Liver (tissue), 9 donors: ENCODE results near the gene CD36. TPM values are rescaled to one million over a fixed set of nuclear protein-coding genes. Genes with fewer than 3 reads are reported as not detected.

Source experiments
- DNase-seq: peaks from one replicate; pipeline ENCODE4 v3.0.0-alpha.2; 2017; ENCODE audit warnings: low spot score
- H3K27ac ChIP-seq, 2 donors: one replicate each; pipeline ENCODE4 v1.7.0; 2013; ENCODE audit warnings: inconsistent platforms in 2 of 2, low read length in 2 of 2, control low read depth in 1 of 2, low read depth in 1 of 2, mild to moderate bottlenecking in 1 of 2
- H3K27me3 ChIP-seq, 4 donors: one replicate each; pipeline versions ENCODE4 v1.6.1 to v1.7.0; 2013; ENCODE audit warnings: low read length in 3 of 4, inconsistent platforms in 1 of 4, mild to moderate bottlenecking in 1 of 4, moderate library complexity in 1 of 4; ENCODE audit not compliant: control insufficient read depth in 4 of 4, insufficient read depth in 4 of 4
- H3K36me3 ChIP-seq, 4 donors: one replicate each; pipeline versions ENCODE4 v1.6.1 to v1.7.0; 2013; ENCODE audit warnings: low read length in 3 of 4, mild to moderate bottlenecking in 3 of 4, low read depth in 1 of 4, moderate library complexity in 1 of 4; ENCODE audit not compliant: control insufficient read depth in 4 of 4, insufficient read depth in 3 of 4
- H3K4me1 ChIP-seq, 4 donors: one replicate each; pipeline versions ENCODE4 v1.6.1 to v1.7.0; 2013; ENCODE audit warnings: low read length in 3 of 4, mild to moderate bottlenecking in 3 of 4, moderate library complexity in 1 of 4; ENCODE audit not compliant: control insufficient read depth in 4 of 4, insufficient read depth in 4 of 4
- H3K4me3 ChIP-seq, 3 donors: one replicate each; pipeline versions ENCODE4 v1.6.1 to v1.7.0; 2013; ENCODE audit warnings: low read length in 3 of 3, control low read depth in 1 of 3, low read depth in 1 of 3, mild to moderate bottlenecking in 1 of 3
- H3K9ac ChIP-seq, 2 donors: one replicate each; pipeline ENCODE4 v1.7.0; 2013; ENCODE audit warnings: low read length in 2 of 2, mild to moderate bottlenecking in 2 of 2, moderate library complexity in 2 of 2, control low read depth in 1 of 2, low read depth in 1 of 2
- H3K9me3 ChIP-seq, 4 donors: one replicate each; pipeline versions ENCODE4 v1.6.1 to v1.7.0; 2013; ENCODE audit warnings: low read length in 3 of 4; ENCODE audit not compliant: control insufficient read depth in 4 of 4
- ATF3 ChIP-seq: IDR thresholded peaks from 2 replicates; pipeline ENCODE4 v1.6.1; 2016; ENCODE audit warnings: antibody characterized with exemption
- EGR1 ChIP-seq, 2 donors: IDR thresholded peaks; 2 replicates each; pipeline ENCODE4 v1.6.1; 2016 to 2018; ENCODE audit warnings: antibody characterized with exemption in 2 of 2, low read depth in 2 of 2
- FOXA1 ChIP-seq: IDR thresholded peaks from 2 replicates; pipeline ENCODE4 v1.6.1; 2016; ENCODE audit warnings: antibody characterized with exemption
- FOXA2 ChIP-seq: IDR thresholded peaks from 2 replicates; pipeline ENCODE4 v1.6.1; 2016; ENCODE audit warnings: antibody characterized with exemption
- GABPA ChIP-seq, 2 donors: IDR thresholded peaks in 1 of 2; conservative IDR thresholded peaks in 1 of 2; 2 replicates each; pipeline ENCODE4 v1.6.1; 2016; ENCODE audit warnings: antibody characterized with exemption in 2 of 2, mild to moderate bottlenecking in 1 of 2, moderate library complexity in 1 of 2
- HNF4A ChIP-seq, 2 donors: conservative IDR thresholded peaks; 2 replicates each; pipeline ENCODE4 v1.6.1; 2016; ENCODE audit warnings: antibody characterized with exemption in 2 of 2, mild to moderate bottlenecking in 2 of 2
- HNF4G ChIP-seq: IDR thresholded peaks from 2 replicates; pipeline ENCODE4 v1.6.1; 2016; ENCODE audit warnings: antibody characterized with exemption
- MAX ChIP-seq: IDR thresholded peaks from 2 replicates; pipeline ENCODE4 v1.6.1; 2016; ENCODE audit warnings: antibody characterized with exemption
- RAD21 ChIP-seq, 2 donors: IDR thresholded peaks; 2 replicates each; pipeline ENCODE4 v1.6.1; 2016; ENCODE audit warnings: antibody characterized with exemption in 2 of 2, mild to moderate bottlenecking in 2 of 2
- RXRA ChIP-seq, 2 donors: IDR thresholded peaks; 2 replicates each; pipeline ENCODE4 v1.6.1; 2017 to 2018; ENCODE audit warnings: antibody characterized with exemption in 2 of 2, mild to moderate bottlenecking in 1 of 2
- SP1 ChIP-seq: IDR thresholded peaks from 2 replicates; pipeline ENCODE4 v1.6.1; 2018; ENCODE audit warnings: antibody characterized with exemption, mild to moderate bottlenecking
- TAF1 ChIP-seq: conservative IDR thresholded peaks from 2 replicates; pipeline ENCODE4 v1.6.1; 2016; ENCODE audit warnings: antibody characterized with exemption, mild to moderate bottlenecking
- YY1 ChIP-seq: IDR thresholded peaks from 2 replicates; pipeline ENCODE4 v1.6.1; 2016; ENCODE audit warnings: antibody characterized with exemption, mild to moderate bottlenecking
- ZBTB33 ChIP-seq: IDR thresholded peaks from 2 replicates; pipeline ENCODE4 v1.6.1; 2016; ENCODE audit warnings: antibody characterized with exemption
- WGBS: extraction: QIAGEN DNeasy Blood & Tissue Kit; methylation state at CpG from one replicate; pipeline ENCODE4 v1.1.7; 2013; 5-methylcytosine and 5-hydroxymethylcytosine counted together
- polyA plus RNA-seq, 2 donors: library from polyadenylated mRNA; stranded (reverse) in 1 of 2; unstranded in 1 of 2; fragments of 200-250 nt in 1 of 2; fragments of >200 nt in 1 of 2; fragmentation: Nextera tagmentation in 1 of 2; extraction: Ambion mirVana in 1 of 2; gene quantifications; one replicate each; pipeline versions ENCODE4 v1.2.1 to v1.2.3, GENCODE V29; 2013 to 2015
- total RNA-seq, 2 donors: library from RNA; depleted of rRNA; stranded (reverse); fragments of >200 nt; gene quantifications; one replicate each; pipeline ENCODE4 v1.2.3, GENCODE V29; 2014
- TF ChIP-seq, protein P1 (sequence below): IDR thresholded peaks from 2 replicates; pipeline ENCODE4 v1.6.1; 2016; ENCODE audit warnings: antibody characterized with exemption, mild to moderate bottlenecking
- donor health status: healthy.
- donor health status: healthy.
- donor health status: healthy.
- donor health status: healthy.
- donor health status: healthy.

The CD36 gene
- total and polyA plus RNA-seq, 4 donors, result 21.6 to 597 (median 54.5) TPM

DNA sequence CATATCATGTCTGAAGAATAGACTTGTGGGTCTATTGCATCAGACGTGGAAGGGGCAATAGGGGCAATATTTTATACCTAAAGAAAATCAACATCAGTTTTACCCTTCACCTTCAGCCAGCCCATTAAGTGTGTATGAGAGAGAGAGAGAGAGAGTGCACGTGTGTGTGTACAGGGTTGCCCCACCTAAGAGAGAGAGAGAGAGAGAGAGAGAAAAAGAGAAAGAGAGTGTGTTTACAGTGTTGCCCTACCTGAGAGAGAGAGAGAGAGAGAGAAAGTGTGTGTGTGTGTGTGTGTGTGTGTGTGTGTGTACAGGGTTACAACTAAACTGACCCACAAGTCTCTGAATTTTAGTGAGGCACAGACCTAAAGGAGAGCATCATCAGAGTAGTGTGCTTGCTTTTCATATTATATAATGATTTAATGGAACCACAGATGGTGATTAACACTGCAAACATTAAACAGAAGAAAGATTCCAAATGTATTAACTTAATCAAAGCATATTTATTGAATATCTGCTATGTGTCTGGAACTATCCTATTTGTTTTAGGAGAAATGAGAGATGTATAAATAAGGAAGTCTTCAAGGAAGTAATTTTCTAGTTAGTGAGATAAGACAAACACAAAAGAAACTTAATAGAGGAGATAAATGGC is 66.8 kb downstream of the CD36 start:
- H3K27me3 ChIP-seq, result peaks cover 0 to 9% (median 0%) of the 10 kb centered on the region in 4 donors
- H3K36me3 ChIP-seq, result no peaks in the 10 kb centered on the region
- WGBS, result 38% methylated on average over 2 of the region's 2 CpGs
- TF ChIP-seq HNF4G (no peak), RXRA (IDR thresholded peaks at IDR 0.05) (no peak), SP1 (no peak)
- DNase-seq, result no peak
- no peak overlapping the region for H3K4me3 ChIP-seq
- no peak overlapping the region for H3K9ac ChIP-seq
- H3K27ac ChIP-seq, result no peak overlapping the region
- no peaks in the 10 kb centered on the region for H3K4me1 ChIP-seq
- H3K9me3 ChIP-seq, result no peaks in the 10 kb centered on the region

DNA sequence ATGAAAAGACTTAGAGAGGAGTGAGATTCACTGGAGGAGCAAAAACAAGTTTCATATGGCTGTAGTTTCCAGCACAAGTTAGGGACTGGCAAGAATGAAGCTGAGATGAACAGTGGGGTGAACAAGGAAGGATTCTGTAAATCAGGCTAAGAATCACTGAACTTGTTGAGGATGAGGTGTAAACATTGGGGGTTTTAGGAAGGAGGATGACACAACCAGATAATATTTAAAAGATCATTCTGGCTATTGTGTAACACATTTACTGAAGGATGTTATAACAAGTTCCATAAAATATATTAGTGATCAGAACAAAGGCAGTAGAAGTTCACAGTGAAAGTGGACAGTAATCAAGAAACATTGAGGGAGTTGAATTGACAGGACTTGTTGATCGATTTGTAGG is 68.9 kb downstream of the CD36 start:
- no peak for DNase-seq
- Histone ChIP-seq H3K27me3 (peaks cover 0 to 9% (median 0%) of the 10 kb centered on the region in 4 donors), H3K36me3 (no peaks in the 10 kb centered on the region), H3K9ac (no peak overlapping the region), H3K27ac (no peak overlapping the region), H3K4me1 (no peaks in the 10 kb centered on the region), H3K9me3 (no peaks in the 10 kb centered on the region), H3K4me3 (no peak overlapping the region)
- TF ChIP-seq ZBTB33 (no peak), MAX (no peak), YY1 (no peak), HNF4G (no peak)
- 78% methylated on average over 1 of the region's 1 CpG for WGBS

GRCh38 chr7:80708123-80708522 is 69.7 kb downstream of the CD36 start:
- Histone ChIP-seq H3K9me3 (no peaks in the 10 kb centered on the region), H3K4me3 (no peak overlapping the region), H3K9ac (no peak overlapping the region), H3K4me1 (no peaks in the 10 kb centered on the region), H3K36me3 (no peaks in the 10 kb centered on the region), H3K27me3 (peaks cover 0 to 7% (median 0%) of the 10 kb centered on the region in 4 donors), H3K27ac (no peak overlapping the region)
- DNase-seq, result no peak
- no peak for TF ChIP-seq ZBTB33
- no peak for TF ChIP-seq EGR1 (IDR thresholded peaks at IDR 0.05; ENCODE audit: low read depth in 2 of 2)
- TF ChIP-seq TAF1, result no peak
- no peak for TF ChIP-seq RAD21 (IDR thresholded peaks at IDR 0.05)
- TF ChIP-seq, protein P1, sequence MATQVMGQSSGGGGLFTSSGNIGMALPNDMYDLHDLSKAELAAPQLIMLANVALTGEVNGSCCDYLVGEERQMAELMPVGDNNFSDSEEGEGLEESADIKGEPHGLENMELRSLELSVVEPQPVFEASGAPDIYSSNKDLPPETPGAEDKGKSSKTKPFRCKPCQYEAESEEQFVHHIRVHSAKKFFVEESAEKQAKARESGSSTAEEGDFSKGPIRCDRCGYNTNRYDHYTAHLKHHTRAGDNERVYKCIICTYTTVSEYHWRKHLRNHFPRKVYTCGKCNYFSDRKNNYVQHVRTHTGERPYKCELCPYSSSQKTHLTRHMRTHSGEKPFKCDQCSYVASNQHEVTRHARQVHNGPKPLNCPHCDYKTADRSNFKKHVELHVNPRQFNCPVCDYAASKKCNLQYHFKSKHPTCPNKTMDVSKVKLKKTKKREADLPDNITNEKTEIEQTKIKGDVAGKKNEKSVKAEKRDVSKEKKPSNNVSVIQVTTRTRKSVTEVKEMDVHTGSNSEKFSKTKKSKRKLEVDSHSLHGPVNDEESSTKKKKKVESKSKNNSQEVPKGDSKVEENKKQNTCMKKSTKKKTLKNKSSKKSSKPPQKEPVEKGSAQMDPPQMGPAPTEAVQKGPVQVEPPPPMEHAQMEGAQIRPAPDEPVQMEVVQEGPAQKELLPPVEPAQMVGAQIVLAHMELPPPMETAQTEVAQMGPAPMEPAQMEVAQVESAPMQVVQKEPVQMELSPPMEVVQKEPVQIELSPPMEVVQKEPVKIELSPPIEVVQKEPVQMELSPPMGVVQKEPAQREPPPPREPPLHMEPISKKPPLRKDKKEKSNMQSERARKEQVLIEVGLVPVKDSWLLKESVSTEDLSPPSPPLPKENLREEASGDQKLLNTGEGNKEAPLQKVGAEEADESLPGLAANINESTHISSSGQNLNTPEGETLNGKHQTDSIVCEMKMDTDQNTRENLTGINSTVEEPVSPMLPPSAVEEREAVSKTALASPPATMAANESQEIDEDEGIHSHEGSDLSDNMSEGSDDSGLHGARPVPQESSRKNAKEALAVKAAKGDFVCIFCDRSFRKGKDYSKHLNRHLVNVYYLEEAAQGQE, result no peak
- TF ChIP-seq GABPA (IDR thresholded peaks at IDR 0.05 in 1 of 2, conservative IDR thresholded peaks at IDR 0.05 in 1 of 2), result no peak
- TF ChIP-seq HNF4A (conservative IDR thresholded peaks at IDR 0.05), result no peak
- TF ChIP-seq ATF3, result no peak
- TF ChIP-seq FOXA1, result no peak
- TF ChIP-seq YY1, result no peak
- TF ChIP-seq RXRA (IDR thresholded peaks at IDR 0.05), result no peak
- no peak for TF ChIP-seq FOXA2
- TF ChIP-seq SP1, result no peak
- no peak for TF ChIP-seq HNF4G
- no peak for TF ChIP-seq MAX
- 48% methylated on average over 2 of the region's 2 CpGs for WGBS
